Testis (tissue), 3 donors: ENCODE data around the gene BASP1. TPM values are rescaled to one million over a fixed set of nuclear protein-coding genes. Genes with fewer than 3 reads are reported as not detected.

ENCODE experiments used
- DNase-seq: peaks from one replicate; pipeline ENCODE4 v3.0.0-alpha.2; 2019
- H3K27ac ChIP-seq, 2 donors: fragments of 200-600 bp; sonication (generic); one replicate each; pipeline ENCODE4 v1.5.1; 2019
- H3K27me3 ChIP-seq: fragments of 200-600 bp; sonication (generic); one replicate; pipeline ENCODE4 v1.5.1; 2019
- H3K36me3 ChIP-seq: fragments of 200-600 bp; sonication (generic); one replicate; pipeline ENCODE4 v1.5.1; 2017; ENCODE audit warnings: low read depth; ENCODE audit errors: missing control alignments
- H3K4me1 ChIP-seq: fragments of 200-600 bp; sonication (generic); one replicate; pipeline ENCODE4 v1.5.1; 2019
- H3K4me3 ChIP-seq, 2 donors: fragments of 200-600 bp; sonication (generic); one replicate each; pipeline ENCODE4 v1.5.1; 2017 to 2019
- H3K9me3 ChIP-seq: fragments of 200-600 bp; sonication (generic); one replicate; pipeline ENCODE4 v1.5.1; 2017
- CTCF ChIP-seq, 3 experiments: fragments of 450-650 bp in 2 of 3; fragments of 200-600 bp in 1 of 3; sonication (generic) in 1 of 3; IDR thresholded peaks; one replicate each; pipeline ENCODE4 v1.5.1; 2016 to 2019; ENCODE audit warnings: antibody characterized with exemption in 3 of 3, mild to moderate bottlenecking in 2 of 3, moderate library complexity in 1 of 3
- POLR2A ChIP-seq: fragments of 450-650 bp; IDR thresholded peaks from one replicate; pipeline ENCODE4 v1.6.1; 2017; ENCODE audit warnings: antibody characterized with exemption, mild to moderate bottlenecking, moderate library complexity
- WGBS, 2 donors: methylation state at CpG; one replicate each; pipeline ENCODE4 v1.1.5; 2018; 5-methylcytosine and 5-hydroxymethylcytosine counted together
- intact Hi-C: fragments of 100-400 bp; cut with DNase I; formaldehyde crosslinking; loops from one replicate; pipeline ENCODE4 v1.15.1; 2023; ENCODE audit warnings: low total_unique reads
- polyA plus RNA-seq: library from polyadenylated mRNA; stranded (reverse); fragments of 350-450 nt; fragmentation: Illumina TruSeq; extraction: RNeasy Lipid Tissue Mini Kit (QIAGEN cat#74804); gene quantifications from one replicate; pipeline ENCODE4 v1.2.3, GENCODE V29; 2014; ENCODE audit warnings: low read depth, low replicate concordance; ENCODE audit not compliant: insufficient read depth
- total RNA-seq, 2 donors: library from RNA; depleted of rRNA; stranded (reverse); fragments of >200 nt; gene quantifications; one replicate each; pipeline ENCODE4 v1.2.3, GENCODE V29; 2016

Gene BASP1
- total and polyA plus RNA-seq, 3 donors from 2014 or later, result 2.1 to 5.6 (median 2.6) TPM

- Histone ChIP-seq H3K36me3 (no peaks in the 10 kb centered on the region), H3K4me3 (no peak overlapping the region), H3K4me1 (no peaks in the 10 kb centered on the region), H3K27ac (no peak overlapping the region), H3K27me3 (no peaks in the 10 kb centered on the region), H3K9me3 (no peaks in the 10 kb centered on the region)
- intact Hi-C loops, result no loop called here
- DNase-seq, result no peak
- TF ChIP-seq POLR2A (no peak), CTCF (IDR thresholded peaks at IDR 0.05) (no peak)
- 48 to 61% methylated on average over 3 of the region's 3 CpGs for WGBS, 2 donors
These were observed 43.6 kb downstream of the BASP1 start for GRCh38 chr5:17261075-17261474.

GRCh38 chr5:17265041-17265440 lies 47.6 kb downstream of the BASP1 start:
- H3K27me3 ChIP-seq, result no peaks in the 10 kb centered on the region
- no peaks in the 10 kb centered on the region for H3K4me1 ChIP-seq
- WGBS, 2 donors, result 95 to 97% methylated on average over 2 of the region's 2 CpGs

GRCh38 chr5:17267106-17267505 lies 49.7 kb downstream of the BASP1 start:
- no peaks in the 10 kb centered on the region for H3K4me1 ChIP-seq
- WGBS, 2 donors, result 78 to 83% methylated on average over 5 of the region's 5 CpGs
- intact Hi-C loops, result no loop called here
- DNase-seq, result no peak
- H3K27me3 ChIP-seq, result no peaks in the 10 kb centered on the region
- no peaks in the 10 kb centered on the region for H3K36me3 ChIP-seq
- no peaks in the 10 kb centered on the region for H3K9me3 ChIP-seq
- no peak overlapping the region for H3K27ac ChIP-seq
- no peak overlapping the region for H3K4me3 ChIP-seq
- no peak for TF ChIP-seq CTCF (IDR thresholded peaks at IDR 0.05)
- TF ChIP-seq POLR2A, result no peak

More at GRCh38 chr5:17265041-17265440, 47.6 kb downstream of the BASP1 start:
- intact Hi-C loops, result no loop called here
- Histone ChIP-seq H3K36me3 (no peaks in the 10 kb centered on the region), H3K27ac (no peak overlapping the region), H3K9me3 (no peaks in the 10 kb centered on the region), H3K4me3 (no peak overlapping the region)
- no peak for DNase-seq
- TF ChIP-seq CTCF (IDR thresholded peaks at IDR 0.05), result no peak
- TF ChIP-seq POLR2A, result no peak

- H3K36me3 ChIP-seq, result no peaks in the 10 kb centered on the region
These were observed 51.8 kb downstream of the BASP1 start for GRCh38 chr5:17269201-17269600.

More at GRCh38 chr5:17269201-17269600, 51.8 kb downstream of the BASP1 start:
- no peak overlapping the region for H3K27ac ChIP-seq
- DNase-seq, result no peak
- no peaks in the 10 kb centered on the region for H3K27me3 ChIP-seq
- no peak overlapping the region for H3K4me3 ChIP-seq
- no peaks in the 10 kb centered on the region for H3K4me1 ChIP-seq
- H3K9me3 ChIP-seq, result no peaks in the 10 kb centered on the region
- TF ChIP-seq CTCF (IDR thresholded peaks at IDR 0.05), result no peak
- TF ChIP-seq POLR2A, result no peak
- intact Hi-C loops, result no loop called here
- 70 to 77% methylated on average over 6 of the region's 6 CpGs for WGBS, 2 donors
